Kidney (tissue), 14 donors: ENCODE data around the gene CIT. TPM values are rescaled to one million over a fixed set of nuclear protein-coding genes. Genes with fewer than 3 reads are reported as not detected.

Source experiments
- DNase-seq, 5 donors: peaks; one replicate each; pipeline ENCODE4 v3.0.0-alpha.2; 2013 to 2020
- FAIRE-seq: peaks from 2 replicates; lab custom pipeline; 2012; peaks lifted over from hg19 to GRCh38; lab: Jason Lieb, UNC
- H3K27ac ChIP-seq, 2 donors: one replicate each; pipeline ENCODE4 v1.7.0; 2013; ENCODE audit warnings: low read depth in 2 of 2, low read length in 2 of 2, inconsistent platforms in 1 of 2
- H3K27me3 ChIP-seq: one replicate; pipeline ENCODE4 v1.7.1; 2013; ENCODE audit warnings: low read length, inconsistent platforms; ENCODE audit not compliant: control insufficient read depth, insufficient read depth
- H3K36me3 ChIP-seq, 3 donors: one replicate each; pipeline versions ENCODE4 v1.7.0 to v1.7.1; 2013; ENCODE audit warnings: low read length in 3 of 3, control low read depth in 1 of 3, inconsistent platforms in 1 of 3; ENCODE audit not compliant: insufficient read depth in 3 of 3, control insufficient read depth in 2 of 3
- H3K4me1 ChIP-seq, 3 donors: one replicate each; pipeline versions ENCODE4 v1.7.0 to v1.7.1; 2013; ENCODE audit warnings: low read length in 3 of 3, inconsistent platforms in 1 of 3, low read depth in 1 of 3; ENCODE audit not compliant: control insufficient read depth in 2 of 3, insufficient read depth in 2 of 3
- H3K4me3 ChIP-seq, 3 donors: one replicate each; pipeline versions ENCODE4 v1.7.0 to v1.8.1; 2013; ENCODE audit warnings: low read length in 3 of 3, control low read depth in 1 of 3, inconsistent platforms in 1 of 3
- H3K9ac ChIP-seq, 3 donors: one replicate each; pipeline versions ENCODE4 v1.7.0 to v1.7.1; 2013; ENCODE audit warnings: low read length in 3 of 3, control low read depth in 1 of 3, inconsistent platforms in 1 of 3
- H3K9me3 ChIP-seq, 3 donors: one replicate each; pipeline versions ENCODE4 v1.7.0 to v1.7.1; 2013; ENCODE audit warnings: low read length in 3 of 3, control low read depth in 1 of 3, inconsistent platforms in 1 of 3; ENCODE audit not compliant: control insufficient read depth in 2 of 3, insufficient read depth in 1 of 3
- CTCF ChIP-seq: IDR thresholded peaks from 3 replicates; pipeline ENCODE4 v1.5.1; 2012; ENCODE audit warnings: mild to moderate bottlenecking, moderate library complexity, borderline replicate concordance; ENCODE audit not compliant: insufficient read depth; ENCODE audit errors: extremely low read depth
- intact Hi-C: fragments of 100-400 bp; cut with DNase I; formaldehyde crosslinking; loops from one replicate; pipeline ENCODE4 v1.11.1; 2022
- polyA plus RNA-seq: library from polyadenylated mRNA; stranded (reverse); fragments of 350-450 nt; fragmentation: Illumina TruSeq; extraction: RNeasy Lipid Tissue Mini Kit (QIAGEN cat#74804); gene quantifications from one replicate; pipeline ENCODE4 v1.2.3, GENCODE V29; 2014; ENCODE audit warnings: low read depth, low replicate concordance; ENCODE audit not compliant: insufficient read depth
- total RNA-seq: library from RNA; stranded (reverse); fragmentation: NEBNext Ultra II Directional; extraction: Animal tissue kit (Norgen Biotek cat#: 25700); gene quantifications from one replicate; pipeline ENCODE4 v1.2.1, GENCODE V29; 2021
- donor health status: control.
- donor health status: control.
- donor health status: control.
- donor health status: control.
- donor health status: control.
- donor health status: DM: yes; HTN: yes; CAD: no.
- donor health status: Normal renal cell carcinoma (clear cell type).

The CIT gene
- total and polyA plus RNA-seq, 2 donors from 2014 or later, result 3.0 to 81.6 TPM

- H3K4me1 ChIP-seq, result peaks cover 0 to 13% (median 2%) of the 10 kb centered on the region in 3 donors
- TF ChIP-seq CTCF, result no peak
- no peaks in the 10 kb centered on the region for H3K36me3 ChIP-seq
- no peak overlapping the region for H3K4me3 ChIP-seq
- no peak for FAIRE-seq
- no peaks in the 10 kb centered on the region for H3K9me3 ChIP-seq
- no peaks in the 10 kb centered on the region for H3K27me3 ChIP-seq
- DNase-seq, result no peak
- no peak overlapping the region for H3K9ac ChIP-seq
- H3K27ac ChIP-seq, result no peak overlapping the region
- intact Hi-C loops, result no loop called here
Measured at GRCh38 chr12:119665164-119665929, 211.8 kb downstream of the CIT start.

GRCh38 chr12:119664642-119665041 lies 212.5 kb downstream of the CIT start:
- DNase-seq (no peak), FAIRE-seq (no peak)
- Histone ChIP-seq H3K4me1 (peaks cover 0 to 8% (median under 1%) of the 10 kb centered on the region in 3 donors), H3K9me3 (no peaks in the 10 kb centered on the region), H3K27me3 (no peaks in the 10 kb centered on the region), H3K4me3 (no peak overlapping the region), H3K36me3 (no peaks in the 10 kb centered on the region), H3K9ac (no peak overlapping the region), H3K27ac (no peak overlapping the region)
- TF ChIP-seq CTCF, result no peak
- intact Hi-C loops, result no loop called here

- Histone ChIP-seq H3K9ac (no peak overlapping the region), H3K36me3 (no peaks in the 10 kb centered on the region), H3K4me1 (peaks cover 0 to 3% (median 0%) of the 10 kb centered on the region in 3 donors), H3K4me3 (no peak overlapping the region), H3K27ac (no peak overlapping the region), H3K27me3 (no peaks in the 10 kb centered on the region), H3K9me3 (no peaks in the 10 kb centered on the region)
- FAIRE-seq, result no peak
- intact Hi-C loops, result no loop called here
- no peak for TF ChIP-seq CTCF
- DNase-seq, result no peak
Measured at GRCh38 chr12:119661882-119662281, 215.2 kb downstream of the CIT start.
